Measurements from ENCODE around the gene TAS2R3.

Gene TAS2R3

GRCh38 chr7:141785706-141786552, 22.0 kb downstream of the TAS2R3 start:
- peak; percentile 87 for TF ChIP-seq CTCF (conservative IDR thresholded peaks at IDR 0.05; ENCODE audit: low read depth, low read length)
- DNase-seq (ENCODE audit: low read depth) = peak; percentile 10
- H3K4me3 ChIP-seq (ENCODE audit: low read length) = no peak overlapping the region

GRCh38 chr7:141788296-141788695, 24.4 kb downstream of the TAS2R3 start:
- TF ChIP-seq CTCF (conservative IDR thresholded peaks at IDR 0.05; ENCODE audit: low read depth, low read length) = no peak
- no peak for DNase-seq (ENCODE audit: low read depth)
- H3K4me3 ChIP-seq (ENCODE audit: low read length) = no peak overlapping the region

- no peak within 1 kb of the TSS for H3K4me3 ChIP-seq (ENCODE audit: low read length)
- no peak for DNase-seq (ENCODE audit: low read depth)
- no peak for TF ChIP-seq CTCF (conservative IDR thresholded peaks at IDR 0.05; ENCODE audit: low read depth, low read length)
Observed at GRCh38 chr7:141789917-141790316, 26.0 kb downstream of the TAS2R3 start, which contains the start of gene TAS2R5. Gene TAS2R5 (plus strand): TSS chr7:141790217. CDS start chr7:141790362, 145 bp downstream.

- no peak overlapping the region for H3K4me3 ChIP-seq (ENCODE audit: low read length)
- no peak for DNase-seq (ENCODE audit: low read depth)
- TF ChIP-seq CTCF (conservative IDR thresholded peaks at IDR 0.05; ENCODE audit: low read depth, low read length) = no peak
Observed at GRCh38 chr7:141792526-141792925, 28.6 kb downstream of the TAS2R3 start.
